H9 (cell line): Measurements from ENCODE around the gene MYOF. TPM values are rescaled to one million over a fixed set of nuclear protein-coding genes. Genes with fewer than 3 reads are reported as not detected.

Experiments used
- DNase-seq: peaks from one replicate; pipeline ENCODE4 v3.0.0-alpha.2; 2017
- H2AFZ ChIP-seq: one replicate; pipeline ENCODE4 v1.6.1; 2013; ENCODE audit warnings: mild to moderate bottlenecking, low read length, control low read depth, moderate library complexity
- H2AK5ac ChIP-seq: 2 replicates; pipeline ENCODE4 v1.6.1; 2013; ENCODE audit warnings: low read length, control low read depth, mixed read lengths; ENCODE audit not compliant: insufficient read length
- H2BK120ac ChIP-seq: one replicate; pipeline ENCODE4 v1.6.1; 2013; ENCODE audit warnings: low read depth, mild to moderate bottlenecking, low read length, control low read depth, inconsistent platforms; ENCODE audit not compliant: poor library complexity, severe bottlenecking
- H2BK12ac ChIP-seq: 2 replicates; pipeline ENCODE4 v1.6.1; 2013; ENCODE audit warnings: low read length, control low read depth, mixed read lengths, low read depth; ENCODE audit not compliant: insufficient read length
- H2BK15ac ChIP-seq: 2 replicates; pipeline ENCODE4 v1.6.1; 2013; ENCODE audit warnings: low read depth, low read length, control low read depth
- H2BK20ac ChIP-seq: one replicate; pipeline ENCODE4 v1.6.1; 2013; ENCODE audit warnings: low read depth, mild to moderate bottlenecking, low read length, control low read depth, inconsistent platforms; ENCODE audit not compliant: poor library complexity, severe bottlenecking
- H2BK5ac ChIP-seq: 2 replicates; pipeline ENCODE4 v1.6.1; 2013; ENCODE audit warnings: low read length, control low read depth, mixed read lengths; ENCODE audit not compliant: insufficient read length
- H3K14ac ChIP-seq: 2 replicates; pipeline ENCODE4 v1.6.1; 2013; ENCODE audit warnings: low read length, control low read depth; ENCODE audit not compliant: insufficient read depth
- H3K18ac ChIP-seq: 2 replicates; pipeline ENCODE4 v1.6.1; 2013; ENCODE audit warnings: low read depth, mild to moderate bottlenecking, mixed read lengths, low read length, control low read depth; ENCODE audit not compliant: insufficient read length
- H3K23ac ChIP-seq: 2 replicates; pipeline ENCODE4 v1.6.1; 2013; ENCODE audit warnings: low read length, control low read depth, mixed read lengths, low read depth; ENCODE audit not compliant: insufficient read length
- H3K23me2 ChIP-seq: 2 replicates; pipeline ENCODE4 v1.6.1; 2013; ENCODE audit warnings: low read depth, mild to moderate bottlenecking, mixed read lengths, low read length, control low read depth; ENCODE audit not compliant: insufficient read length, poor library complexity, severe bottlenecking
- H3K27ac ChIP-seq: 2 replicates; pipeline ENCODE4 v1.5.1; 2013; ENCODE audit warnings: low read length, control low read depth, mixed read lengths, low read depth; ENCODE audit not compliant: insufficient read length
- H3K27me3 ChIP-seq: 2 replicates; pipeline ENCODE4 v1.6.1; 2013; ENCODE audit warnings: low read length, control low read depth, inconsistent platforms; ENCODE audit not compliant: insufficient read depth
- H3K4ac ChIP-seq: 2 replicates; pipeline ENCODE4 v1.6.1; 2013; ENCODE audit warnings: low read depth, mild to moderate bottlenecking, control low read depth, inconsistent platforms, low read length, moderate library complexity
- H3K4me1 ChIP-seq: 2 replicates; pipeline ENCODE4 v1.6.1; 2013; ENCODE audit warnings: low read length, control low read depth, inconsistent platforms; ENCODE audit not compliant: insufficient read depth
- H3K4me2 ChIP-seq: 2 replicates; pipeline ENCODE4 v1.6.1; 2013; ENCODE audit warnings: low read length, control low read depth, mixed read lengths; ENCODE audit not compliant: insufficient read length, insufficient read depth
- H3K56ac ChIP-seq: 2 replicates; pipeline ENCODE4 v1.6.1; 2013; ENCODE audit warnings: low read depth, mild to moderate bottlenecking, mixed read lengths, low read length, control low read depth; ENCODE audit not compliant: insufficient read length
- H3K79me1 ChIP-seq: 2 replicates; pipeline ENCODE4 v1.6.1; 2013; ENCODE audit warnings: low read depth, mild to moderate bottlenecking, moderate library complexity, low read length, control low read depth, inconsistent platforms; ENCODE audit not compliant: insufficient read depth, poor library complexity, severe bottlenecking
- H3K79me2 ChIP-seq: 2 replicates; pipeline ENCODE4 v1.6.1; 2013; ENCODE audit warnings: low read length, control low read depth, inconsistent platforms; ENCODE audit not compliant: insufficient read depth
- H3K9ac ChIP-seq: 2 replicates; pipeline ENCODE4 v1.6.1; 2013; ENCODE audit warnings: low read length, control low read depth, mixed read lengths; ENCODE audit not compliant: insufficient read length; ENCODE audit errors: extremely low read depth
- H3K9me3 ChIP-seq: one replicate; pipeline ENCODE4 v1.6.1; 2013; ENCODE audit warnings: low read depth, low read length, inconsistent platforms; ENCODE audit not compliant: control insufficient read depth
- H3T11ph ChIP-seq: one replicate; pipeline ENCODE4 v1.6.1; 2013; ENCODE audit warnings: mild to moderate bottlenecking, low read length, control low read depth, inconsistent platforms
- H4K20me1 ChIP-seq: one replicate; pipeline ENCODE4 v1.6.1; 2013; ENCODE audit not compliant: control insufficient read depth, insufficient read length, insufficient read depth
- H4K5ac ChIP-seq: 2 replicates; pipeline ENCODE4 v1.6.1; 2013; ENCODE audit warnings: low read depth, mild to moderate bottlenecking, mixed read lengths, low read length, control low read depth; ENCODE audit not compliant: insufficient read length
- H4K8ac ChIP-seq: replicated peaks from 2 replicates; pipeline ENCODE4 v1.6.1; 2013; ENCODE audit warnings: low read length, control low read depth, mixed read lengths, low read depth; ENCODE audit not compliant: insufficient read length
- H4K91ac ChIP-seq: 2 replicates; pipeline ENCODE4 v1.6.1; 2013; ENCODE audit warnings: low read depth, mild to moderate bottlenecking, moderate library complexity, mixed read lengths, low read length, control low read depth; ENCODE audit not compliant: insufficient read length
- H3K27ac Mint-ChIP-seq, 3 experiments: 2 replicates in 2 of 3; 3 replicates in 1 of 3; pipeline ENCODE4 v1.8.0; 2020 to 2021; ENCODE audit warnings: mixed read lengths in 3 of 3, mild to moderate bottlenecking in 1 of 3, moderate library complexity in 1 of 3
- H3K27me3 Mint-ChIP-seq: 2 replicates; pipeline ENCODE4 v1.8.0; 2021; ENCODE audit warnings: low read depth, mild to moderate bottlenecking, moderate library complexity, mixed read lengths
- H3K36me3 Mint-ChIP-seq, 3 experiments: 2 replicates in 2 of 3; 3 replicates in 1 of 3; pipeline ENCODE4 v1.8.0; 2020 to 2021; ENCODE audit warnings: low read depth in 3 of 3, mixed read lengths in 3 of 3; ENCODE audit not compliant: insufficient read depth in 1 of 3
- H3K4me1 Mint-ChIP-seq, 2 experiments: 2 replicates each; pipeline ENCODE4 v1.8.0; 2020; ENCODE audit warnings: mixed read lengths in 2 of 2
- H3K4me3 Mint-ChIP-seq, 2 experiments: 2 replicates in 1 of 2; 3 replicates in 1 of 2; pipeline ENCODE4 v1.8.0; 2020 to 2021; ENCODE audit warnings: mild to moderate bottlenecking in 2 of 2, mixed read lengths in 2 of 2, moderate library complexity in 1 of 2
- H3K9me3 Mint-ChIP-seq, 2 experiments: 2 replicates in 1 of 2; 3 replicates in 1 of 2; pipeline ENCODE4 v1.8.0; 2020; ENCODE audit warnings: mild to moderate bottlenecking in 2 of 2, mixed read lengths in 2 of 2, moderate library complexity in 1 of 2
- WGBS: extraction: QIAGEN DNeasy Blood & Tissue Kit; methylation state at CpG from one replicate; pipeline ENCODE4 v1.1.7; 2013; ENCODE audit warnings: missing lambda C conversion rate, low lambda C conversion rate, mixed read lengths; ENCODE audit not compliant: insufficient read length; ENCODE audit errors: extremely low coverage; 5-methylcytosine and 5-hydroxymethylcytosine counted together
- total RNA-seq: library from RNA; stranded (reverse); gene quantifications from 2 replicates; pipeline ENCODE4 v1.2.1, GENCODE V29; 2021
- TF ChIP-seq, protein P1 (sequence below): fragments of 200-600 bp; sonication (generic); conservative IDR thresholded peaks from 3 replicates; pipeline ENCODE4 v1.8.0; 2021; ENCODE audit warnings: antibody characterized with exemption, mild to moderate bottlenecking

Gene MYOF
- total RNA-seq, 1 experiment from 2014 or later, result 2.8 TPM

- H2BK20ac ChIP-seq, result no peak overlapping the region
- no peak overlapping the region for H2BK15ac ChIP-seq
- H3K9me3 ChIP-seq, result no peaks in the 10 kb centered on the region
- H3K23ac ChIP-seq, result no peak overlapping the region
- Mint-ChIP-seq H3K4me1 (peaks cover 6 to 7% of the 10 kb centered on the region in 2 experiments), H3K36me3 (peaks cover 16 to 63% (median 54%) of the 10 kb centered on the region in 3 experiments; a peak in 6 of 7 replicates), H3K4me3 (no peak overlapping the region), H3K9me3 (no peaks in the 10 kb centered on the region), H3K27ac (no peak overlapping the region), H3K27me3 (no peaks in the 10 kb centered on the region)
- H3K27ac ChIP-seq, result no peak overlapping the region
- H3K9ac ChIP-seq, result no peak overlapping the region
- no peak overlapping the region for H2BK120ac ChIP-seq
- H3K14ac ChIP-seq, result no peak overlapping the region
- H4K5ac ChIP-seq, result no peak overlapping the region
- no peaks in the 10 kb centered on the region for H4K20me1 ChIP-seq
- H4K91ac ChIP-seq, result no peak overlapping the region
- H3K4me1 ChIP-seq, result no peaks in the 10 kb centered on the region
- no peak overlapping the region for H2BK5ac ChIP-seq
- H2AK5ac ChIP-seq, result no peak overlapping the region
- no peak overlapping the region for H4K8ac ChIP-seq
- H3K18ac ChIP-seq, result no peak overlapping the region
- H3T11ph ChIP-seq, result no peak overlapping the region
- H3K4ac ChIP-seq, result no peak overlapping the region
- H3K27me3 ChIP-seq, result no peaks in the 10 kb centered on the region
- no peak overlapping the region for H3K4me2 ChIP-seq
- no peaks in the 10 kb centered on the region for H3K79me1 ChIP-seq
- DNase-seq, result no peak
- no peaks in the 10 kb centered on the region for H3K79me2 ChIP-seq
- H3K23me2 ChIP-seq, result no peaks in the 10 kb centered on the region
- no peak overlapping the region for H2AFZ ChIP-seq
- no peak overlapping the region for H3K56ac ChIP-seq
- TF ChIP-seq, protein P1, sequence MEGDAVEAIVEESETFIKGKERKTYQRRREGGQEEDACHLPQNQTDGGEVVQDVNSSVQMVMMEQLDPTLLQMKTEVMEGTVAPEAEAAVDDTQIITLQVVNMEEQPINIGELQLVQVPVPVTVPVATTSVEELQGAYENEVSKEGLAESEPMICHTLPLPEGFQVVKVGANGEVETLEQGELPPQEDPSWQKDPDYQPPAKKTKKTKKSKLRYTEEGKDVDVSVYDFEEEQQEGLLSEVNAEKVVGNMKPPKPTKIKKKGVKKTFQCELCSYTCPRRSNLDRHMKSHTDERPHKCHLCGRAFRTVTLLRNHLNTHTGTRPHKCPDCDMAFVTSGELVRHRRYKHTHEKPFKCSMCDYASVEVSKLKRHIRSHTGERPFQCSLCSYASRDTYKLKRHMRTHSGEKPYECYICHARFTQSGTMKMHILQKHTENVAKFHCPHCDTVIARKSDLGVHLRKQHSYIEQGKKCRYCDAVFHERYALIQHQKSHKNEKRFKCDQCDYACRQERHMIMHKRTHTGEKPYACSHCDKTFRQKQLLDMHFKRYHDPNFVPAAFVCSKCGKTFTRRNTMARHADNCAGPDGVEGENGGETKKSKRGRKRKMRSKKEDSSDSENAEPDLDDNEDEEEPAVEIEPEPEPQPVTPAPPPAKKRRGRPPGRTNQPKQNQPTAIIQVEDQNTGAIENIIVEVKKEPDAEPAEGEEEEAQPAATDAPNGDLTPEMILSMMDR, result no peak
- H2BK12ac ChIP-seq, result no peak overlapping the region
- no CpG with 5 or more reads among the region's 1 CpG for WGBS
Measured at GRCh38 chr10:93513091-93513490, 31.0 kb upstream of the MYOF start.
